ENCODE data around the gene GJB4. TPM values are rescaled to one million over a fixed set of nuclear protein-coding genes. Genes with fewer than 3 reads are reported as not detected.

GJB4 gene
- total RNA-seq, 1 experiment from 2014 or later = not detected

Other genes starting within 250 kb of the GJB4 start
- gene GJB5, start 4.7 kb upstream of the GJB4 start, total RNA-seq (2022) = not detected in 2 replicates
- gene GJB3, start 21.5 kb downstream of the GJB4 start, total RNA-seq (2022) = 0.52 and 0.88 TPM in 2 replicates
- gene GJA4, start 33.3 kb downstream of the GJB4 start, total RNA-seq (2022) = not detected in 2 replicates
- 19.3 and 21.2 TPM in 2 replicates for gene SMIM12, start 100.0 kb downstream of the GJB4 start, total RNA-seq (2022)
- 0.16 and 0.42 TPM in 2 replicates for gene DLGAP3, start 169.9 kb downstream of the GJB4 start, total RNA-seq (2022)
- gene TMEM35B, start 225.6 kb downstream of the GJB4 start, total RNA-seq (2022) = 13.0 and 13.9 TPM in 2 replicates

All from Caco-2 (cell line).